ENCODE measurements around the gene RIMS1.

DNA sequence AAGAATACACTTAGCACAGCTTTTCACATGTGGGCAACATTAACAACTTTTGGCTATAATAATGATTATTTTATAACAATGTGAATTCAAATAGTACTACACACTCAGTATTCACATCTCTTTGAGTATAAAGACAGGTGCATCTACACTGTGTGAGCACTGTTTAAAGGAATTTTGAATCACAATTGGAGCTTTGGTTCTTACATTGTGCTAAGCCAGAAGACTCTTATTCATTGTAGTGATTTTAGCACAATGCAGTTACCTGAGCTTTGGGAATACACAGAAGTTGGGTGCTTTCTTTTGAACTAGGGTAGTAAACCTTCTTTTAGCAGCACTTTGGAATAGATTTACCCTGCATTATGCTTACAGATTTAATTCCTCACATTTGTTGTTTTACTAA is 20.5 kb downstream of the RIMS1 start:
- TF ChIP-seq, protein P1, sequence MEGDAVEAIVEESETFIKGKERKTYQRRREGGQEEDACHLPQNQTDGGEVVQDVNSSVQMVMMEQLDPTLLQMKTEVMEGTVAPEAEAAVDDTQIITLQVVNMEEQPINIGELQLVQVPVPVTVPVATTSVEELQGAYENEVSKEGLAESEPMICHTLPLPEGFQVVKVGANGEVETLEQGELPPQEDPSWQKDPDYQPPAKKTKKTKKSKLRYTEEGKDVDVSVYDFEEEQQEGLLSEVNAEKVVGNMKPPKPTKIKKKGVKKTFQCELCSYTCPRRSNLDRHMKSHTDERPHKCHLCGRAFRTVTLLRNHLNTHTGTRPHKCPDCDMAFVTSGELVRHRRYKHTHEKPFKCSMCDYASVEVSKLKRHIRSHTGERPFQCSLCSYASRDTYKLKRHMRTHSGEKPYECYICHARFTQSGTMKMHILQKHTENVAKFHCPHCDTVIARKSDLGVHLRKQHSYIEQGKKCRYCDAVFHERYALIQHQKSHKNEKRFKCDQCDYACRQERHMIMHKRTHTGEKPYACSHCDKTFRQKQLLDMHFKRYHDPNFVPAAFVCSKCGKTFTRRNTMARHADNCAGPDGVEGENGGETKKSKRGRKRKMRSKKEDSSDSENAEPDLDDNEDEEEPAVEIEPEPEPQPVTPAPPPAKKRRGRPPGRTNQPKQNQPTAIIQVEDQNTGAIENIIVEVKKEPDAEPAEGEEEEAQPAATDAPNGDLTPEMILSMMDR (IDR thresholded peaks at IDR 0.05), result no peak
- no peak for TF ChIP-seq ZFX (IDR thresholded peaks at IDR 0.05; ENCODE audit: borderline replicate concordance)
